ENCODE data around the gene ALG11.
"Not testable (repeated sequence)": the region's sequence is repeated elsewhere in the genome, so short reads cannot be mapped to it uniquely, and the experiment has no call there.

Gene ALG11, protein sequence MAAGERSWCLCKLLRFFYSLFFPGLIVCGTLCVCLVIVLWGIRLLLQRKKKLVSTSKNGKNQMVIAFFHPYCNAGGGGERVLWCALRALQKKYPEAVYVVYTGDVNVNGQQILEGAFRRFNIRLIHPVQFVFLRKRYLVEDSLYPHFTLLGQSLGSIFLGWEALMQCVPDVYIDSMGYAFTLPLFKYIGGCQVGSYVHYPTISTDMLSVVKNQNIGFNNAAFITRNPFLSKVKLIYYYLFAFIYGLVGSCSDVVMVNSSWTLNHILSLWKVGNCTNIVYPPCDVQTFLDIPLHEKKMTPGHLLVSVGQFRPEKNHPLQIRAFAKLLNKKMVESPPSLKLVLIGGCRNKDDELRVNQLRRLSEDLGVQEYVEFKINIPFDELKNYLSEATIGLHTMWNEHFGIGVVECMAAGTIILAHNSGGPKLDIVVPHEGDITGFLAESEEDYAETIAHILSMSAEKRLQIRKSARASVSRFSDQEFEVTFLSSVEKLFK

GRCh38 chr13:52011632-52012511 lies at the start of gene ALG11:
ALG11 (plus strand) TSS chr13:52012398; CDS start chr13:52012419, 21 bp downstream.
- DNase-seq (ENCODE audit: low spot score), result peak; percentile 99

GRCh38 chr13:51966186-51966585 lies 46.0 kb upstream of the ALG11 start:
- no peak for DNase-seq (ENCODE audit: low spot score)

DNA sequence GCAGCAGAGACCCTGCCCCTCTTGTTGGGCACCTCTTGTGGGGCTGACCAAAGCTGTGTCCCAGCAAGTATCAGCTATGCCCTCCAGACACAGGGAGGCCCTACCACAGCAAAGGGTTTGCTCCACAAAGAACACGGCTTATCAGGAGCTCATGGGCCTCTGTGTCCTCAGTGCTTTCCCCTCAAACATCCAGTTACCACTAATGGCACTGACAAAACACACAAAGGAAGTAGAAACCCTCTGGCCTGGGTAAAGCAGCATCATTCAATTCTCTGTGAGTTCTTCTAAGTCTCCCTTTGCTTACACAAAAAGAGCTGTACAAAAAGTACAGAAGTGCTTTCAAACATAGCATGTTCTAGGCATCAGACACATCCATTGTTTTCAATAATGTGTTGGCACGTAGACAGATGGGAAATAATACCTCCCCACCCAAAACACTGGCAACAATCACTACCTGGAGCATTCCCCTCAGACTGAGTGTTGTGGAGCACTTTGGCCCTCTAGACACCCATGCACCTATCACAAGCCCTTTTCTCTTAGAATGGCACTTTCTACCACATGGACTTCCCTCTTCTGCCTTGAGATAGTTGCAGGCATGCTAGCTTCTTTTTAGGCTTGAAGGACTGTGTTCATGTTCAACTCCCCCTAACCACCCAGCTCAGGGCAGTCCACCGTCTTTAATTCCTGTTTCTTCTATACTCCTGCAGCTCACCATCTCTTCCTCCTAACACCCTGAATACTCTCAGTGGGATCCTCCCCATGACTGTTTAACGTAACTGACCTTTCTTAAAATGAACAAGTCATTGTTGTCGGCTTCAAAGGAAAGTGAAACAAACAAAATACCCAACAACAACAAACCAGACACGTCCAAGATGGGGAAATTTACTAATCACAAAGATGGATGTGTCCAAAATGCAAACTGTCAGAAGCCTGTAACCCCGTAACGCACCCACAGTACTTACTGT lies 44.4 kb upstream of the ALG11 start:
- no peak for DNase-seq (ENCODE audit: low spot score)

- no peak for DNase-seq (ENCODE audit: low spot score)
Observed at GRCh38 chr13:51970349-51970748, 41.8 kb upstream of the ALG11 start.

DNA sequence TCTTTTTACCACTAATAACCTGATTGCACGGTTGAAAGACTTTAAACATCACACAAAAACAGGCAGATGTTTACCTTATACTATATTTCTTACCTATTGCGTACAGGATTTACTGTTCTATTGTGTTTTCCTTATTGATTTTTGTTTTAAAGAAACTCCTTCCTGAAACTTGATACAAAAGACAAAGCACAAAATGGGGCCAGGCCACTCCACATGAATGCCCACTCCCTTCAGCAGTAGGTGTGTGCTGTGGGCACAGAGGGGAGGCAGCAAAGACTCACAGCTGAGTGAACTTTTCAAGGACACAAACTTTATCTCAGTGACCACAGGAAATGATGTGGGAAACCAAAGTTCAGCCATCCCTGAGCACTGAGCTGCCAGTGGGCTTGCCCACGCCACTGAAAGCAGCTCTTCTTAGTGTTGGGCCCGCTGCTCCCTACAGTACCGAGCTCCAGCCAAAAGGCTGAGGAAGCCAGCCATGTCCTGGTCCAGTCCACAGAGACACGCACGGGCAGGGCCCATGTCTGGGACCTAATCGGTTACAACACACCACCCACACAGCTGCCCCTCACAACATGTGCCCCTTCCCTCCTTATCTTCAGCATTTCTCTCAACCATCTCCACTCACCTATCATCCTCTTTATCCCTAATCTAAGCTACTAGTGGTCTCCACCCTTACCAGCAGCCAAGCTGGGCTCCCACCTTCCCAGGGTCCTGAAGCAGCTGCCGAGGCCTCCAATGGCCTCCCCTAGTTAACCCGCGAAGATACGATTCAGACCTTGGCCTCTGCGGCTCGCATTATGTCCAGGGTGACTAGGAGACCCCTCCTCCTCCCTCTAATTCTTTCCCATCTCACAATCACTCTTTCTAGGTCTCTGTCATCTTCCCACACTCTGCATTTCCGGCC lies 40.4 kb upstream of the ALG11 start:
- no peak for DNase-seq (ENCODE audit: low spot score)

- no peak for DNase-seq (ENCODE audit: low spot score)
Observed at GRCh38 chr13:51974482-51974881, 37.7 kb upstream of the ALG11 start.

- no peak for DNase-seq (ENCODE audit: low spot score)
Observed at GRCh38 chr13:51976423-51976822, 35.8 kb upstream of the ALG11 start.

GRCh38 chr13:51976890-51977289 lies 35.3 kb upstream of the ALG11 start:
- DNase-seq (ENCODE audit: low spot score), result no peak

DNA sequence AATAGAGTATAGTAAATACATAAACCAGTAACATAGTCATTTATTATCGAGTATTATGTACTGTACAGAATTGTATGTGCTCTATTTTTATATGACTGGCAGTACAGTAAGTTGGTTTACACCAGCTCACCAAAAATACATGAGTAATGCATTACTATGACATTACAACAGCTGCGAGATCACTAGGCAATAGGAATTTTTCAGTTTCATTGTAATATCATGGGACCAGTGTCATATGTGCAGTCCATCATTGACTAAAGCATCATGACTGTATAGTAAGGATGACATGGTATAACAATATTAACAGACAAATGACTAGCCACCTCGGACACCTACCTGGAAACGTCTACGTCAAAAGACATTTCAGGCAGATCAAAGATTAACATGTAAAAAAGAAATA lies 34.6 kb upstream of the ALG11 start:
- no peak for DNase-seq (ENCODE audit: low spot score)

DNA sequence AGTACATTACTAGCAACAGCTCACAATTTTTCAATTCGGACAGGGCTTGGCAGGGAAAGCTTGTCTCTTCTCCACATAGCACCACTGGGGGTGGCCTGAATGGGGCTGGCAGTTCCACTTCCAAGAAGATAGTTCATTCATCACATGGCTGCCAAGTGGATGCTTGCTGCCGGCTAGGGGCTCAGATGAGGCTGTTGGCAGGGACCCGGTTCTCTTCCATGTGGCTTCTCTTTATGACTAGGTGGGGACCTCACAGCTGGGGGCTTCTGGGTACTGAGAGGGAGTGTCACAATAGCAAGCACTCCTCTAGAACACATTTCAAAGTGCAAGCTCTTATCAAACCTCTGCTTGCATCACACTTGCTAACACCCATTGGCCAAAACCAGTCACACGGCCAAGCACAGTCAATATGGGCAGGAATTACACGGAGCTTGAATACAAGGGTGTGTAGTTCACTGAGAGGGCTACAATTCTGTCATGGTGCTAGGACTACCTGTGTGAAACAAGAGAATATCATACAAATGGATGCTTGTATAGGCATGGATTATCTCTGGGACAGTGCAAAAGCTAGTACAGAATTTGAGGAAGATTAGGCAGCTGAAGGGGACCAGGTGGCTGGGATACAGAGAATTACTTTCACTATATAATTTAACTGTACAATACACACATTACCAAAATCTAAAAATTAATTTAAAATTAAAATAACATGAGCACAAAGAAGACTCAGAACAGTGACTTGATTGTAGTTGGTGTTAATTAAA lies 33.2 kb upstream of the ALG11 start:
- DNase-seq (ENCODE audit: low spot score), result no peak

DNA sequence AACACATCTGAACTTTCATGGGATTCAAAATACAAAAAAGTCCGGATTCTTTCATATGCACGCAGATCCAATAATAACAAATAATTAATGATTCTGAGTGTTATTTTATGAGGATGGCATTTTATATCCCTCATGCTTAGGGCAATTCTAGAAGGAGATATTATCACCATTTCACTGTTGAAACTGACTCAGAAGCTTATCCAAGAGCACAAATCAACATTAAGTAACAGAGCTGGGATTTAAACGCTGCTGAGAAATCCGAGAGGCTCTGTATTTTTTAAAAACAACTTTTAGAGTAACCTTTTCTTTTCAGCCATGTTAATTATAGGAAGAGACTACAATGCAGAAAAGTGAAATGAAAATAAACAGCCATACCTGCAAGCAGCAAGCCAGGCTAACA lies 31.3 kb upstream of the ALG11 start:
- no peak for DNase-seq (ENCODE audit: low spot score)

DNA sequence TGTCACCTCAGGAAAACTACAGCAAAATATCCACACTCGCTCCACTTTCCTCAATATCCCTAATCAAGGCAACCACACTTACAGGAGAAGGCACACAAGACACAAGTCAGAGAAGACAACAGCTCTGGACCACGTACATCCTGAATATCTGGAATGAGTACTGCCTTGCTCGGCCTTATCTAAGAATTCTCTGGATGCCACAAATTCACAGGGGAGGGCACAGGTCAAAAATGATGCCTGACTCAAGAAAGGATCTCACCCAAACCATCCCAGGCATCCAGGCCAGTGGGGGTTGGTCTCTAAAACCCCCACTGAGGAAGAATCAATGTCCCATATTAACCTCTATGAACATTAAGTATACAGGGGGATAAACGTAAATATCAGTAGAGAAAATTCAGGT lies 30.8 kb upstream of the ALG11 start:
- no peak for DNase-seq (ENCODE audit: low spot score)

DNA sequence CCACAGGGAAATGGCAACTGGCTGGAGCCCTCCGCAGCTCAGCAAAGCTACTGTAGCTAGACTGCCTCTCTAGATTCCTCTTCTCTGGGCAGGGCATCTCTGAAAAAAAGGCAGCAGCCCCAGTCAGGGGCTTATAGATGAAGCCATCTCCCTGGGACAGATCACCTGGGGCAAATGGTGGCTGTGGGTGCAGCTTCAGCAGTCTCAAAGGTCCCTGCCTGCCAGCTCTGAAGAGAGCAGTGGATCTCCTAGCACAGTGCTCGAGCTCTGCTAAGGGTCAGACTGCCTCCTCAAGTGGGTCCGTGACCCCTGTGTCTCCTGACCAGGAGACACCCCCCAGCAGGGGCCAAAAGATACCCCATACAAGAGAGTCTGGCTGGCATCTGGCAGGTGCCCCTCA lies 28.9 kb upstream of the ALG11 start:
- not testable (repeated sequence) for DNase-seq (ENCODE audit: low spot score)

DNA sequence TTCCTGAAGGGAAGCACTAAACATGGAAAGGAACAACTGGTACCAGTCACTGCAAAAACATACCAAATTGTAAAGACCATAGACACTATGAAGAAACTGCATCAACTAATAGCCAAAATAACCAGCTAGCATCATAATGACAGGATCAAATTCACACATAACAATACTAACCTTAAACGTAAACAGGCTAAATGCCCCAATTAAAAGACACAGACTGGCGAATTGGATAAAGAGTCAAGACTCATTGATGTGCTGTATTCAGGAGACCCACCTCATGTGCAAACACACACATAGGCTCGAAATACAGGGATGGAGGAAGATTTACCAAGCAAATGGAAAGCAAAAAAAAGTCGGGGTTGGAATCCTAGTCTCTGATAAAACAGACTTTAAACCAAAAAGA lies 27.3 kb upstream of the ALG11 start:
- DNase-seq (ENCODE audit: low spot score), result not testable (repeated sequence)

GRCh38 chr13:51988988-51989618 lies 23.1 kb upstream of the ALG11 start:
- no peak for DNase-seq (ENCODE audit: low spot score)

- DNase-seq (ENCODE audit: low spot score), result no peak
Observed at GRCh38 chr13:51993713-51994112, 18.5 kb upstream of the ALG11 start.

DNA sequence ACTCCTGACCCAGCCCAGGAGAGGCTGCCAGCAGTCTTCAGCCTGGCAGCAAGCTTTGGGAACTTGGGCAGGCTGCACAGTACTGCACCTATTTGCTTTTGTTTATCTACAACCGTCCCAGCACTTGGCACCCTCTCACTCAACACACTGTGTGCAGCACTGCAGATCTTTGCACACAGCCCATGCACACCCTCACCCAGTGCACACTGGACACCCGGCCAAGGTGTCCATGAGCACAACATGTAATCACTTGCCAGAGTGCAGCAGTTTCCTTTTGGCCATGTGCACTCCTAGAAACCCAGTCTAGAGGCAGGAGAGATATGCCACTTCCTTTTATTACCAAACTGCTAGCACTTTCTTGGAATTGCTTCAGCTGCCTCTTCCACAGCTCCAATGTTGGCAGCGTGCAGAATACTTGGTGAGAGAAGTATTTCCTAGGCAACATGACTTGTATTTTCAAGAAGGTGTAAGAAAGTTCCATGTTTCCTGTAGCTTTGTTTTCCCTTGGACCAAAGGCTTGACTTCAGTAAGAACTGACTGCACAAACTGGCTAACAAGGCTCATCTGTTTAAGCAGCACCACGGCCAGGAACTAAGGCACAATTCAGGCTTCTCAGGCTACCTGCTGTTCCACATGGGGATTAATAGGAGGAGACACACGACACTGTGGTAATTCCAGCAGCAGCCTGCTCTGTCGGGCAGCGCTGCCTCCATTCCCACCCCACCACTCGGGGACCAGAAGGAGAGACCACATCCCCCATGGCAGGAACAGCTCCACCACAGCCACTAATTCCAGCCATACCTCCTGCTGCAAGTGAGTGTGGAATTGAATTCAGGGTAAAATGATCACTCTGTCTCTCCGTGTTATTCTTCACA lies 16.3 kb upstream of the ALG11 start:
- DNase-seq (ENCODE audit: low spot score), result peak; percentile 49

GRCh38 chr13:51996641-51997040 lies 15.6 kb upstream of the ALG11 start:
- no peak for DNase-seq (ENCODE audit: low spot score)

Measured in pons (tissue), 1 donor.